ENCODE data around the gene MUC20. TPM values are rescaled to one million over a fixed set of nuclear protein-coding genes. Genes with fewer than 3 reads are reported as not detected.
"Not testable (repeated sequence)": the region's sequence is repeated elsewhere in the genome, so short reads cannot be mapped to it uniquely, and the experiment has no call there.

The MUC20 gene
- total RNA-seq, 1 donor from 2014 or later: 2.5 TPM

DNA sequence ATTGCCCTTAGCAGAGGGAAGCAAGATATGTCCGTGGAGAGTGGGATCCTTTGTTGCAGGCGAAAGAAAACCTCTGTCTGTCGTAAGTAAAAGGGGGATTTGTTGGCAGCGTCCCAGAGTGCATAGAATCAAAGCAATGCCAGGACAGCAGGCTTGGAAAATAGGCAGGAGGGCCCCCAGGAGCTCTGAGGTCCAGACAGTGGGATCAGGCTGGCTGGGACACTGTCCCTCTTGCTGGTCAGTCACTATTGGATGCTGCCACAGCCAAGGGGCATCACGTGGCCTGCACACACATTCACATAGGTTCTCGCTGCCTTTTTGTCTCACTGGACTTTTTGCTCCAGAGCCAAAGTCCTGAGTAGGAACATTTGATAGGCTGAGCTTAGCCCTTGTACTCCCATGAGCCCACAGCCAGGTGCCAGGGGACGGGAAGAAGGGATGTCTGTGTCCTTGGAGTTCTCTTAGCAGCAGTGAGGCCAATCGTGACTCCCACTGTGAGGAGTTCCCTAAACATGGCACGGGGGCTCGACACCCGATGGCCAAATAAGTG, 10.7 kb downstream of the MUC20 start:
- DNase-seq: no peak

DNA sequence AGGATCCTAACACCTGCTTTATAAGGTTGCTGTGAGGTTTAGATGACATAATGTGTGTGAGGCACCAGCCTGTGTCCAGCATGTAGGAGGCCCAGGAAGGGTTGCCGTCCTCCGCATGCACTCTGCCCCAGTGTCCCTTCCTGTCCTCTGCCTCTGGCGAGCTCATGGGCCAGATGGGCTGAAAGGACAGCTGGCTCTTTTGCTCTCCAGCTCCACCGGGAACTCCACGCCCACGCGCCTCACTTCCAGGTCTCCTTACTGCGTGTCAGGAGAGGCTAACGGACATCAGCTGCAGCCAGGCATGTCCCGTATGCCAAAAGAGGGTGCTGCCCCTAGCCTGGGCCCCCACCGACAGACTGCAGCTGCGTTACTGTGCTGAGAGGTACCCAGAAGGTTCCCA, 12.2 kb downstream of the MUC20 start:
- DNase-seq: no peak

DNA sequence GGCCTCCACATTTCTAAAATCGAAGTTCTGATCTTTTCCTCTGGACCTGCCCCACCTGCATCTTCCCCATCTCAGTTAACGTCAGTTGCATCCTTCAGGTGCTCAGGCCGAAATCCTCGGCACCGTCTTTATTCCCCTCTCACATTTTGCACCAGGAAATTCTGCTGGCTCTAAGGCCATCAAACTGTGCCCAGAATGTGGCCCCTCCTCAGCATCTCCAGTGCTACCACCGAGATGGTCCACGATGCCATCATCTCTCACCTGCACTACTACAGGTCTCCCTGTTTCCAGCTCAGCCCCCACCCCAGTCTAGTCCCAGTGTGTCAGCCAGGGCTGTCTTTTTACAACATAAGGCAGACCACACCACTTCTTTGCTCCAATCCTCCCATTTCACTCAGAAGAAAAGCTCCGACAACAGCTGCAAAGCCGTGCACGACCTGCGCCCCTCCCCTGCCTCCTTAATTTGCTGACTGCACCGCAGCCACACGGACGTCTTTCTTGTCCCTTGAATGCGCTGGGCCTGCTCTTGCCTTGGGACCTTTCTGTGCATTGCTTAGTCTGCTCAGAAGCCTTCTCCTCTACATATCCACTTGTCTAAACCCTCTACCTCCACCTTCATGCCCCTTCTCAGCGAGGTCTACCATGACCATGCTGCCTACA, 14.4 kb downstream of the MUC20 start:
- DNase-seq: no peak

DNA sequence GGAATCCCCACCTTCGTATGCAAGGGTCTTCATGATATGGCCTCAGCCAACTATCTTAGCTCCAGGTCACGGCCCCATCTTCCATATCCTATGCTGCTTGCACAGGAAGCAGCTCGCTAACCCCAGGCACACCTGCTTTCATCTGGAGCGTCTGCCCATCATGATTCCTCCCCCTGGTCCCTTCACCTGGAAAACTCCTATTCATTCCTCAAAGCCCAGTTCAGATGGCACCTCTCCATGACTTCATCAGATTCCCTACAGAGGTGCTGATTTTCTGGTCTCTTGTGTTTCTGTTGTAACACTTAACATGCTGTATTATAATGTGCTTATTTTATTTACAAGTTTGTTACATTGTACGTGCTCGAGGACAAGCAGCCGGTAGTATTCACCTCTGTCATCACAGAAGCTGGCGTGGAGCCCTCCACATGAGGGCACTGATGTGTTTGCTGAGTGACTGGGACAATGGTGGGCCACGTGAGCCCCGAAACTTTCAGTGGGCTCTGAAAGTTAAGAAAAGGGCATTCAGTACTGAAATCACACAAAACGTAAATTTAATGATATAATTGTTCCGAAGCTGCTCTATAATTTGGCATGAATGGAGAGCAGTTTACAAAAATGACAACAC, 16.2 kb downstream of the MUC20 start:
- DNase-seq: no peak

GRCh38 chr3:195737782-195738181, 17.0 kb downstream of the MUC20 start:
- not testable (repeated sequence) for DNase-seq

DNA sequence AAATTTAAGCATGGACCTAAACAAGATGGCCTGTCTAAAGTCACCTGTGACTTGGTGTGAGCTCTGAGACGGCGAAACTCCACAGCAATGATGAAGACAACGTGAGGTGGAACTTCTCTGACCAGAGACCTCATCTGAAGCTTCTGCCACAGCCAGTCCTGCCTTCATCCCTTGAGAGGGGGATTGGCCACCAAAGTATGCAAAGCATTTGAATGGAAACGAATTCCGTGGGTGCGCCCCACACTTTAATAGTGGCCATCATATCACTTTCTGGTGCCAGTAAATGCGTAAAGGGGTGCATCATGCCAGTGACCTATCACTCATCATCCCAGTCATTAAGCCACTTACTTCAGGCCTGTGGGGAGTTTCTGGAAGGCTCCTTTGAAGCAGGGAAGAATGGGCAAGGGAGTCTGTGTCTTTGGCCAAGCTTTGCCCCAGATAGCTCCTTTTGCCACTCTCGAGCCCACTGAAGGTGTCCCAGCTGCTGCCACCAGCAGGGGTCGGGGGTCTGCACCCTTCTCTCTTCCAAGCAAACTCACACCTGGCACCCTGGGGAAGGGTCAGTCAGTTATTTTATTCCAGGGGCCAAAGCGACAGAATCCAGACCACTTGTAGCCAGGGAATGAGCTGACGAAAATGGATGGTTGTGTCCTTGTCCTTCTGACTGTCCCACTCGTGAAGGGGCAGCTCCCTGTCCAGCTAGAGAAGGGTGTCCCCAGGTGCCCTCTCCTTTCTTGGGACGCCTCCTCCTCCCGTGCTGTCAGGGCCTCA, 17.7 kb downstream of the MUC20 start:
- no peak for DNase-seq

- no peak for DNase-seq
These were observed 18.9 kb downstream of the MUC20 start for GRCh38 chr3:195739561-195740111.

GRCh38 chr3:195744437-195744836, 23.7 kb downstream of the MUC20 start:
- DNase-seq: no peak

DNA sequence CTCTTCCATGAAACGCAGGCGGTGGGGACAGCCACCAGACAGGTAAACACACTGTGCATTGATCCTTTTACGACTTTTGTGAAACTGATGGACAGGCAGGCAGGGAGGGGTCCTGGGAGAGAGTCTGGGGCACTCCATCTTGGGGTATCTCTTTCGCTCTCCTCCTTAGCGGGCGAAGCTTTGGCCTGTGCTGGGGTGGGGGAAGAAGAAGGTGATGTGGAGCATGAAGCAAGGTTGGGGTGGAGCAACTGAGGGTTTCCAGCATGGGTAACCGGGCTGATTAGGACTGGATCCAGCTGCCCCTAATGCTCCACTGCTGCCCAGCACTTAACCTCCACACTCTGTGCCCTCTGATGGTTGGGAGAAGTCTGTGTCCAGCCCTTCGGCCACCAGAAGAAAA, 25.6 kb downstream of the MUC20 start:
- no peak for DNase-seq

GRCh38 chr3:195746751-195747150, 26.0 kb downstream of the MUC20 start:
- no peak for DNase-seq

DNA sequence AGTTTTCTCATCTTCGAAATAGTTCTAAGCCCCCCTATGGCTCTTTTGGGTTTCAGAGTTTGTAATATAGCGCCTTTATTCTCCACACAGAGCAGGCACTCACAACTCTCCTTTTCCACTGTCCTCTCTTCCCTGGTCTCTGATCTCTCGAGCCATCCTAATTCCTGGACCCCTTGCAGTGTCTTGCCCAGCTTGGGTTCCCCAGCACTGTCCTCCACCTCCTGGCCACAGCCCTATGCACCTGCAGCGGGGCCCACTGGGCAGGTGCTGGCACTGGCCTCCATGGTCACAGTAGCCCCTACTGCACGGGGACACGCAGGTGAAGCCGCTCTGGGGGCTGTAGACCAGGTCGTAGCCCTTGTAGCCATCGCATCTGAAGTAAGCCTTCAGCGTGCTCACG, 27.9 kb downstream of the MUC20 start:
- no peak for DNase-seq

GRCh38 chr3:195749101-195749500, 28.3 kb downstream of the MUC20 start:
- not testable (repeated sequence) for DNase-seq

DNA sequence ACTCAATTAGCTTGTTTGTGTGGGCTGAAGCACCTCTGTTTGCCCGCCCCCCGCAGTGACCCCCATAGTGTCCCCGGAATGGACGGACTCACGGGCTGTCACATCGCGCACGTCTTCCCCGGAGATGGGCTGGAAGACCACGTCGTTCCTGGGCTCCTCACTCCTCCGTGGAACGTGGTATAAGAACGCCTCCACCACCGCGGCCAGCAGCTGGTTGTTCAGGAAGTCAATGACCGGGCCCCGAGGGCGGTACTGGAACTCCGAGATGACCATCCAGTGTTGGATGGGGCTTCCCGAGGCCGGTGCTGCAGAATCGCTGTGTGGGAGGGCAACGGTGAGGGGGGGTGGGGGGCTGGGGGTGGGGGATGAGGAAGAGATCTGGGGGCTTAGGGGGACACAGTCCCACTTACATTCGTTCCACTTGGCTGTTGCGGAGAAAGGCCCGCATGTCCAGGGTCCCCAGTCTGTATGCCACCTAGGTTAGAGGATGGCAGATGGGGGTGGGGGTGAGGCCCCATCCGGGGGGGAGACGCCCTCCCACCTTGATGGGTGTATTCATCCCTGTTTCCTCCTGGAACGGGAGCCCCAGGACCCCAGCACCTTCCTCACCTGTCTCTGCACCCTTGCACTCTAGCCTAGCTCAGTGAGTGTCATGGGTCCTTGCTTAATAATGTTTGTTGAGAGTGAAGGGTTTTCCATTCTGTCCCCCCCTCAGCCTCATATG, 30.2 kb downstream of the MUC20 start:
- no peak for DNase-seq

DNA sequence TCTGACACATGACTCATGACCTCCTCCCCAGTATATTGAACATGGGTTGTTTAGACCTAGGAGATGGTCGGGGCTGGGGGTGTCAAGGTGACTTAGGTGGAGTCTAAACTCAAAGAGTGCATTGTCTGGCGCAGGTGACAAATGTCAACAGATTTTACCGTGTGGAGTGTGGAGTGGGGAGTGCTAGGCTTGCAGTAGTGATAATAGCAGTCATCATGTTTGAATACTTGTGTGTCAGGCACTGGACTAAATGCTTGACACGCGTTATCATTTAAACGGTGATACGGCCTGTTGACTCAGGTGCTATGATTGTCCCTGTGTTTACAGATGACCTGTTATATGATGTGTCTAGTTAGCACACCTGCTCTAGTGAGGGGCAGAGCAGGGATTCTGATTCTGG, 30.8 kb downstream of the MUC20 start:
- no peak for DNase-seq

DNA sequence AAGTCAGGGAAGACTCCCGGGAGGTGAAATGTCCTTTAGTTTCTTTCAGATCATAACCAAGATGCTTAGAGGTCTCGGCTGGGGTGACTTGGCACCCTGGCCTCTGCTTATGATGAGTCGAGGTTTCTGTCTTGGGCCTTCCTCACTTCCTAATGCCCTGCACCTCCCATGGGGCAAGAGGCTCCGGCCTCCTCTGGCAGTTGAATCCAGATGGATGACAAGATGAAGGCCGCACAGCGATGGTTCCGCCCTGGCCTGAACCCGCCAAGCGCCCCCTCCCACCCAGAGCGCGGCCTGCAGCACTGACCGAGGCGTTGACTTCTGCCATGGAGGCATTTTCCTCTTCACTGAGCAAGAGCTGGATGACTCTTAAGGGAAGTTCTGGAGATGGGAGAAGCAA, 31.3 kb downstream of the MUC20 start:
- no peak for DNase-seq

- no peak for DNase-seq
These were observed 32.0 kb downstream of the MUC20 start for GRCh38 chr3:195752546-195753331.

DNA sequence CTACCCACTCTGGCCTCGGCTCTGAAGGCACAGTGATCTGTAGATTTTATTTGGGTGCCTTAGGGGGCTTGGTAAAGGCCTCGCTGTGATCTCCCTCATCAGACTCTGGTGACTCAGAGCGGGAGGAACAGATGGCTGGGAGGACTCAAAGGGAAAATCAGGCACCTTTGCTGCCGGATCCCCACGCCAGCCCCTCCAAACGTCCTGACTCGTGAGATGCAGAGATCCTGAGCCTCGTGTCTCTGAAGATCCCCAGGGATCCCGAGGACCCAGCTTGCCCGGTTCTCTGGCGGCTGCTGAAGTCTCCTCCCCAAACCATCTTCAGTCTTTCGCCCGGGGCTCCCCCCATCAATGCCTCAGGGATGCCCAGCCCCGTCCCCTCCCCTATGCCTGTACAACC, 32.8 kb downstream of the MUC20 start:
- no peak for DNase-seq

- DNase-seq: no peak
These were observed 33.4 kb downstream of the MUC20 start for GRCh38 chr3:195754141-195754540.

DNA sequence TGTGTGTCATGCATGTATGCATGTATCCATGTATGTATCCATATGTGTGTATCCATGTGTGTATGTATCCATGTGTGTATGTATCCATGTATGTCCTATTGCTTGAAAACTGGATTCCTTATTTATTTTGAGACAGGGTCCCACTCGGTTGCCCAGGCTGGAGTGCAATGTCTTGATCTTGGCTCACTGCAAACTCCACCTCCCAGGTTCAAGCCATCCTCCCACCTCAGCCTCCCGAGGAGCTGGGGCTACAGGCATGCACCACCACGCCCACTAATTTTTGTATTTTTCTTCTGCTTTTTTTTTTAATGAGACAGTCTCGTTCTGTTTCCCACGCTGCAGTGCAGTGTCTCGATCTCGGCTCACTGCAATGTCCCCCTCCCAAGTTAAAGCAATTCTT, 34.1 kb downstream of the MUC20 start:
- no peak for DNase-seq

GRCh38 chr3:195755391-195755790, 34.6 kb downstream of the MUC20 start:
- no peak for DNase-seq

Measured in skin of body (tissue), 2 donors.